GM12878 (cell line): Measurements from ENCODE around the gene PGM2L1. TPM values are rescaled to one million over a fixed set of nuclear protein-coding genes. Genes with fewer than 3 reads are reported as not detected.
A peak's percentile ranks its signal among the peaks of the same experiment; 100 is the strongest.

Experiments used
- ATF3 ChIP-seq: IDR thresholded peaks from 2 replicates; pipeline ENCODE4 v1.6.1; 2011; ENCODE audit warnings: low read depth, mild to moderate bottlenecking, low read length, moderate library complexity, borderline replicate concordance; ENCODE audit errors: extremely low read depth
- BCL11A ChIP-seq: IDR thresholded peaks from 2 replicates; pipeline ENCODE4 v1.6.1; 2011; ENCODE audit warnings: low read depth, low read length
- BHLHE40 ChIP-seq, 2 experiments: fragments of 450-650 bp in 1 of 2; IDR thresholded peaks; 2 replicates each; pipeline ENCODE4 v1.6.1; 2011 to 2017; ENCODE audit warnings: low read depth in 2 of 2, borderline replicate concordance in 1 of 2, improper control_type of control experiment in 1 of 2, low read length in 1 of 2, mild to moderate bottlenecking in 1 of 2
- CBFB ChIP-seq: IDR thresholded peaks from 2 replicates; pipeline ENCODE4 v1.6.1; 2016; ENCODE audit warnings: antibody characterized with exemption, low read depth
- DPF2 ChIP-seq: fragments of 450-650 bp; IDR thresholded peaks from 2 replicates; pipeline ENCODE4 v1.6.1; 2017; ENCODE audit warnings: mild to moderate bottlenecking
- EGR1 ChIP-seq, 2 experiments: IDR thresholded peaks; 1 replicate in 1 of 2; 2 replicates in 1 of 2; pipeline ENCODE4 v1.6.1; 2011 to 2012; ENCODE audit warnings: low read depth in 2 of 2, low read length in 2 of 2, borderline replicate concordance in 1 of 2, mild to moderate bottlenecking in 1 of 2, moderate library complexity in 1 of 2
- ELK1 ChIP-seq: IDR thresholded peaks from 2 replicates; pipeline ENCODE4 v1.6.1; 2012; ENCODE audit warnings: low read depth, low read length, improper control_type of control experiment
- FOXM1 ChIP-seq: IDR thresholded peaks from 2 replicates; pipeline ENCODE4 v1.6.1; 2012; ENCODE audit warnings: low read depth, mild to moderate bottlenecking, inconsistent platforms, low read length, moderate library complexity
- HCFC1 ChIP-seq: fragments of 150-350 bp; IDR thresholded peaks from 2 replicates; pipeline ENCODE4 v1.6.1; 2014; ENCODE audit warnings: low read length
- HDAC2 ChIP-seq: fragments of 200-600 bp; sonication (generic); IDR thresholded peaks from 2 replicates; pipeline ENCODE4 v1.6.1; 2017
- LARP7 ChIP-seq: fragments of 450-650 bp; IDR thresholded peaks from 2 replicates; pipeline ENCODE4 v1.6.1; 2017; ENCODE audit warnings: mild to moderate bottlenecking
- NKRF ChIP-seq: fragments of 450-650 bp; conservative IDR thresholded peaks from 2 replicates; pipeline ENCODE4 v1.6.1; 2017; ENCODE audit warnings: mild to moderate bottlenecking, moderate library complexity
- NR2F1 ChIP-seq: fragments of 450-650 bp; conservative IDR thresholded peaks from 2 replicates; pipeline ENCODE4 v1.6.1; 2017; ENCODE audit warnings: mild to moderate bottlenecking
- RAD51 ChIP-seq: fragments of 450-650 bp; IDR thresholded peaks from 2 replicates; pipeline ENCODE4 v1.6.1; 2016; ENCODE audit warnings: moderate library complexity, mild to moderate bottlenecking, inconsistent platforms
- RB1 ChIP-seq: fragments of 450-650 bp; formaldehyde crosslinking; IDR thresholded peaks from 2 replicates; pipeline ENCODE4 v1.6.1; 2017; ENCODE audit warnings: mild to moderate bottlenecking, borderline replicate concordance
- RBBP5 ChIP-seq: fragments of 200-600 bp; sonication (generic); conservative IDR thresholded peaks from 2 replicates; pipeline ENCODE4 v1.6.1; 2016
- RELA ChIP-seq: fragments of 450-650 bp; IDR thresholded peaks from 2 replicates; pipeline ENCODE4 v1.8.0; 2014; ENCODE audit warnings: borderline replicate concordance; ENCODE audit not compliant: partially characterized antibody
- REST ChIP-seq: IDR thresholded peaks from 2 replicates; pipeline ENCODE4 v1.6.1; 2012; ENCODE audit warnings: mild to moderate bottlenecking, low read depth, low read length
- RFX5 ChIP-seq: IDR thresholded peaks from 2 replicates; pipeline ENCODE4 v1.6.1; 2011; ENCODE audit warnings: low read depth, low read length, improper control_type of control experiment
- SIX5 ChIP-seq: IDR thresholded peaks from 2 replicates; pipeline ENCODE4 v1.6.1; 2011; ENCODE audit warnings: mild to moderate bottlenecking, low read depth, low read length, moderate library complexity; ENCODE audit not compliant: severe bottlenecking
- SUZ12 ChIP-seq: fragments of 200-600 bp; sonication (generic); IDR thresholded peaks from one replicate; pipeline ENCODE4 v1.6.1; 2018; ENCODE audit warnings: antibody characterized with exemption, mild to moderate bottlenecking; ENCODE audit not compliant: unreplicated experiment
- TARDBP ChIP-seq: IDR thresholded peaks from 2 replicates; pipeline ENCODE4 v1.6.1; 2016; ENCODE audit warnings: borderline replicate concordance
- YBX1 ChIP-seq: fragments of 450-650 bp; IDR thresholded peaks from 2 replicates; pipeline ENCODE4 v1.6.1; 2016; ENCODE audit warnings: antibody characterized with exemption
- ZNF217 ChIP-seq: fragments of 450-650 bp; IDR thresholded peaks from 2 replicates; pipeline ENCODE4 v1.6.1; 2017; ENCODE audit warnings: antibody characterized with exemption, mild to moderate bottlenecking
- ZSCAN29 ChIP-seq: fragments of 450-650 bp; IDR thresholded peaks from 2 replicates; pipeline ENCODE4 v1.6.1; 2017; ENCODE audit warnings: mild to moderate bottlenecking, moderate library complexity
- polyA plus RNA-seq, 11 experiments: library from polyadenylated mRNA; depleted of rRNA in 4 of 11; unstranded in 6 of 11; stranded (reverse) in 5 of 11; fragments of >200 nt; fragmentation: Nextera tagmentation in 4 of 11; fragmentation: Illumina TruSeq in 1 of 11; extraction: Ambion mirVana in 4 of 11; extraction: Trizol in 1 of 11; gene quantifications; 1 replicate in 1 of 11; 2 replicates in 10 of 11; pipeline versions ENCODE4 v1.2.1 to v1.2.3, GENCODE V29; 2011 to 2016; ENCODE audit warnings: inconsistent platforms in 2 of 11, missing spikeins in 2 of 11, low read depth in 1 of 11
- total RNA-seq, 4 experiments: library from RNA; depleted of rRNA in 3 of 4; stranded (reverse); fragments of >200 nt in 3 of 4; fragmentation: Illumina TruSeq in 1 of 4; extraction: Trizol in 1 of 4; gene quantifications; 2 replicates each; pipeline versions ENCODE4 v1.2.1 to v1.2.3, GENCODE V29; 2013 to 2021

Gene PGM2L1
- total and polyA plus RNA-seq, 10 of the 15 experiments (the other 5 are each of a cell fraction or from before 2014, with no cell fraction given), result 0.04 to 0.20 (median 0.13) TPM; not detected in 1

- TF ChIP-seq YBX1, result no peak
- peak; percentile 56; the same call in 1 of the 2 replicates for TF ChIP-seq NKRF
- peak; percentile 89 for TF ChIP-seq SIX5
- TF ChIP-seq RFX5, result no peak
- TF ChIP-seq REST, result no peak
- peak; percentile 48; the same call in 1 of the 2 replicates for TF ChIP-seq LARP7
- no peak for TF ChIP-seq FOXM1
- TF ChIP-seq TARDBP, result peak; percentile 95
- TF ChIP-seq ELK1, result no peak
- TF ChIP-seq EGR1 (IDR thresholded peaks at IDR 0.05; ENCODE audit: borderline replicate concordance in 1 of 2, low read depth in 2 of 2, low read length in 2 of 2), result no peak
- TF ChIP-seq BHLHE40 (IDR thresholded peaks at IDR 0.05; ENCODE audit: borderline replicate concordance in 1 of 2, low read depth in 2 of 2, low read length in 1 of 2), result peak; percentile 87 to 93
- TF ChIP-seq DPF2, result 0 out of 2 replicates have a peak, but pooled peaks have one; percentile 28
- TF ChIP-seq RBBP5, result no peak
- no peak for TF ChIP-seq SUZ12
- no peak for TF ChIP-seq HDAC2
- no peak for TF ChIP-seq CBFB
- TF ChIP-seq RELA, result peak; percentile 67
- TF ChIP-seq ATF3, result no peak
- TF ChIP-seq NR2F1, result 0 out of 2 replicates have a peak, but pooled peaks have one; percentile 38
- peak; percentile 71; the same call in 1 of the 2 replicates for TF ChIP-seq RB1
- no peak for TF ChIP-seq ZSCAN29
- TF ChIP-seq RAD51, result peak; percentile 64
- TF ChIP-seq HCFC1, result peak; percentile 97
- TF ChIP-seq ZNF217, result no peak
- TF ChIP-seq BCL11A, result no peak
These were observed at the start of gene PGM2L1 (continued) for GRCh38 chr11:74398244-74399159.
